Brain microvascular endothelial cell (primary cell): ENCODE results near the gene ABCC4.

Source experiments
- DNase-seq: peaks from one replicate; pipeline ENCODE4 v3.0.0-alpha.2; 2020
- H3K27ac ChIP-seq: fragments of 250-450 bp; sonication (Bioruptor Pico); 2 replicates; pipeline ENCODE4 v1.5.1; 2020; ENCODE audit warnings: mild to moderate bottlenecking, moderate library complexity
- H3K27me3 ChIP-seq: fragments of 250-450 bp; sonication (Bioruptor Pico); replicated peaks from 2 replicates; pipeline ENCODE4 v1.5.1; 2020; ENCODE audit warnings: mild to moderate bottlenecking
- H3K36me3 ChIP-seq: fragments of 250-450 bp; sonication (Bioruptor Pico); replicated peaks from 2 replicates; pipeline ENCODE4 v1.5.1; 2020; ENCODE audit warnings: mild to moderate bottlenecking
- H3K4me3 ChIP-seq: 2 replicates; pipeline ENCODE4 v1.5.1; 2011; ENCODE audit warnings: low read depth, mild to moderate bottlenecking, control low read depth, low read length, moderate library complexity
- CTCF ChIP-seq: IDR thresholded peaks from 2 replicates; pipeline ENCODE4 v1.5.1; 2011; ENCODE audit warnings: low read depth, mild to moderate bottlenecking, moderate library complexity, low read length, control low read depth, inconsistent platforms; ENCODE audit errors: missing control alignments
- in situ Hi-C: cut with HindIII; loops from 2 replicates; pipeline ENCODE4 v1.10.0; 2017; ENCODE audit warnings: low sequenced_read_pairs, low pct_ligation_motif_present

Gene ABCC4

DNA sequence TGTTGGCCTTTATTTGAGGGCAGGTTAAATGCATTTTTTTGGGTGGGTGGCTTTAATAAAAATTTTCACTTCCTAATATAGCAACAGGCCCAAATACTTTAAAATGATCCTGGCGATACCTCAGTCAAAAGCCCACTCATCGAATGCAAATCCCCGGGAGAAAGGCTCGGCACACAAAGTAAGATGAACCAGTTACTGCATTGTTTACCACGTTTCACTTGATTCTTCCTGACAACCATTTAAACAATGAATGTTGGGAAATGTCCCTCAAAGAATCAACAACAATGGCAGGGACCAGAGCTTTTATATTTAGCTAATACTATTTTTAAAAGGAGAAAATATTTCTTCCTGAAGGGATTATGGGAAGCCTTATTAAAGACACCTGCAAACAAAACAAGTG, 187.7 kb downstream of the ABCC4 start:
- no peak overlapping the region for H3K27ac ChIP-seq

DNA sequence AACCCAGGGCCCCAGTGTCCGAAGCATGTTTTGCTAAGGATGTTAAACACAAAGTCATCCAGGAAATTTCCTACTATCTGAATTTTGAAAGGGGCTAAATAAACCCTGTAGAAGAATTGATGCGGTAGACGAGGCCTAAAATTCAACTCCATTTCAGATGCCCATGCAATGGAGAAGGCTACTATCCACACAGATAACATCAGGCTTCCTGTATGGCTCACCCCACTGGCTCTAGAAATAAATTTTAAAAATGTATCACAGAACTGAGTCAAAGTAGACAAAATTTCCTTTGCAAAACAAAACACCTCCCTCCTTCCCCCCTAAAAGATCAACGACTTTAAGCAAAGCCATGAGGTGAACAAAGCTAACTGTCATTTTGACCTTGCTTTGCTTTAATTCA, 188.4 kb downstream of the ABCC4 start:
- DNase-seq = no peak
- no peak for TF ChIP-seq CTCF
- Histone ChIP-seq H3K36me3 (no peaks in the 10 kb centered on the region), H3K27me3 (no peaks in the 10 kb centered on the region), H3K4me3 (no peak overlapping the region), H3K27ac (no peak overlapping the region)
- in situ Hi-C loops = no loop called here

More for the DNA sequence above, 187.7 kb downstream of the ABCC4 start:
- in situ Hi-C loops = no loop called here
- TF ChIP-seq CTCF = no peak
- Histone ChIP-seq H3K36me3 (no peaks in the 10 kb centered on the region), H3K27me3 (no peaks in the 10 kb centered on the region), H3K4me3 (no peak overlapping the region)
- DNase-seq = no peak

DNA sequence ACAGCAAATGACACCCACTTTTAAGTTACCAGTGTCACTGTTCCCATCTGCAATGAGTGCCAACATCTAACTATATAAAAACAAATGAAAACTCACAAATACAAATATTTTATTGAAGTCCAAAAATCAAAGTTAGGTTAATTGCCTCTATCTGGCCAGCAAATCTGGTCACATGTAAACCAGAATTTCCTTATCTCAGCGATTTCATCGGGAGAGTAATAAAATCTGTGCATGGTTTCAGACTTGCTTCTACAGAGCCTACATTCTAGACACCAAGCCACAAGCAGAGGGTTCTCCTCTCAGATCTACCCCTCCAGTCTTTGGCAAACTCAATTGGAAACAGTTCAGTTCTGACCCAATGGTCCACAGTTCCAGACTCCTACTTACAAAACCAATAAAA, 189.6 kb downstream of the ABCC4 start:
- Histone ChIP-seq H3K4me3 (no peak overlapping the region), H3K27ac (no peak overlapping the region), H3K27me3 (no peaks in the 10 kb centered on the region), H3K36me3 (no peaks in the 10 kb centered on the region)
- no peak for DNase-seq
- in situ Hi-C loops = no loop called here
- TF ChIP-seq CTCF = no peak

- Histone ChIP-seq H3K36me3 (no peaks in the 10 kb centered on the region), H3K27me3 (no peaks in the 10 kb centered on the region), H3K4me3 (no peak overlapping the region), H3K27ac (no peak overlapping the region)
- DNase-seq = no peak
- in situ Hi-C loops = no loop called here
- TF ChIP-seq CTCF = no peak
Measured at GRCh38 chr13:95106562-95106961, 194.7 kb downstream of the ABCC4 start.

DNA sequence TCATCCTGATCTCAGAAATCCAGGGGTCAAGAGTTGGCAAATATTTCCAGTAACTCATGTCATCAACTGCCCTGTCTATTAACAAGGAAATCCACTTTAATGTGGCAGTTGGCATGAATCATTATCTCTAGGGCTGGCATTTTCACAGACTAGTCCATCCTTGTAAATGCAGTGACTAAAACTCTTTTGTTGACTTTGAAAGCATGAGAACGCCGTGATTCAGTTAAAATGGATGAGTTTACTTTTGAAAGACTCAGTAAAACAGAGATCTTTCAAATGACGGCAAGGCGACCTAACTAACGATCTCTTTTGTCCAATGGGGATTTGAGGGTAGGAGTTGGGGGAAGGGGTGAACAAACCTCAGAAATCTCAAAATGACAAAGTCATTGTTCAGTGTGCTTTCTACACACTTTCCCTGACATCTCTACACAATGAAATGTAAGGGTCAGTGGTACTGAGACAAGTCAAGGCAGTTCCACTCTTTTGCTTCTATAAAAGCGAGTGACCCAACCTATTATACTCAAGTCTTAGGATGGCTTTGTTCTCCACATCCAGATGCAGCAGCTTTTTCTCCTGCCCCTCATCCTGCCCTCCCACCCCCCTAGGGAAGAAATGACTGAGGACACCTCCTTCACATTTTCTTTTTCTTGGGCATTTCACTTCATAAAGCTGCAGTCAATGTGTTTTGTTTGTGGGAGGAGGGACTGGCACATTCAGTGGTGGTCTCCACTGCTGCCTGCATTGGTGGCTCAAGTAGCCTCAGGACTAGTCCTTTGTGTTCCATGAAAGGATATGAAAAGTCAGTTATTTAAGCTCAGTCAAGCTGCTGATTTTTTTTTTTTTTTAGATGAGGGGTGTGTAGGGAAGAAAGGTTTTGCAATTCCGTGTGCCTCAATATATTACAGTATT, 200.5 kb downstream of the ABCC4 start:
- DNase-seq = peak; percentile 66
- Histone ChIP-seq H3K27me3 (no peaks in the 10 kb centered on the region), H3K27ac (peak overlapping the region; percentile 85), H3K36me3 (no peaks in the 10 kb centered on the region), H3K4me3 (no peak overlapping the region)
- in situ Hi-C loops = no loop called here
- no peak for TF ChIP-seq CTCF

GRCh38 chr13:95099541-95099940, 201.7 kb downstream of the ABCC4 start:
- Histone ChIP-seq H3K4me3 (no peak overlapping the region), H3K36me3 (no peaks in the 10 kb centered on the region), H3K27me3 (no peaks in the 10 kb centered on the region), H3K27ac (peak overlapping the region; percentile 85)
- in situ Hi-C loops = no loop called here
- peak; percentile 6 for TF ChIP-seq CTCF
- peak; percentile 94 for DNase-seq
